ENCODE results near the gene SCN4A.

DNA sequence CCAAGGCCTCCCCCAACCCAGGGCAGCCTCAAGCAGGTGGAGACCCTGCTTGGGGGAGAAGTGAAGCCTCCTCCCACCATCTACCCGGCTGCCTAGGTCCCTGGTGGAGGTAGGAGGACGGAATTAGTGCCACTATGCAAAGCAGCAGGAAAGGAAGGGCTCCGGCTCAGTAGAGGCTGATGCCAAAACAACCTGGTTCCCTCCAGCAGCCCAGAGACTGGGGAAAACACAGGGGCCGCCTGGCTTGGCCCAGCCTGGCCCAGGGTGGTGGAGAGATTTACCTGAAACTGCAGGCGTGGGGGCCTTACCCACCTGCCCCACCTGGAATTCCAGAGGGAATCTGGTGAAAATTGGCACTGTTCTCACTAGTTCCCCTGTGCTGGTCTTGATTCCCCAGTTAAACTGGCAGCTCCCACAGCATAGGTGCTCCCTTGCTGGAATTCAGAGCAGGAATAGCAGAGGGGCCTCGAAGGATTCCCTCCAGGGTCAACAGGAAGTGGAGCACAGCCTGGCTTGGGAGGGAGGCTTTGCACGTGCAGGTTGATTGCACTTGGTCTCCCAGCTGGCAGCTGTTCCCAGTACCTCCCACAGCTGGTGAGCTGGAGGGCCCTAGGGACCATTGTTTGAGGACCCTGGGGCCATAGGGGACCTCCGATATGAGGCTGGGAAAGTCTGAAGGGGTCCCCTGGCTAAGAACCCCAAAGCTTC, 45.1 kb downstream of the SCN4A start:
- TF ChIP-seq, protein P1, sequence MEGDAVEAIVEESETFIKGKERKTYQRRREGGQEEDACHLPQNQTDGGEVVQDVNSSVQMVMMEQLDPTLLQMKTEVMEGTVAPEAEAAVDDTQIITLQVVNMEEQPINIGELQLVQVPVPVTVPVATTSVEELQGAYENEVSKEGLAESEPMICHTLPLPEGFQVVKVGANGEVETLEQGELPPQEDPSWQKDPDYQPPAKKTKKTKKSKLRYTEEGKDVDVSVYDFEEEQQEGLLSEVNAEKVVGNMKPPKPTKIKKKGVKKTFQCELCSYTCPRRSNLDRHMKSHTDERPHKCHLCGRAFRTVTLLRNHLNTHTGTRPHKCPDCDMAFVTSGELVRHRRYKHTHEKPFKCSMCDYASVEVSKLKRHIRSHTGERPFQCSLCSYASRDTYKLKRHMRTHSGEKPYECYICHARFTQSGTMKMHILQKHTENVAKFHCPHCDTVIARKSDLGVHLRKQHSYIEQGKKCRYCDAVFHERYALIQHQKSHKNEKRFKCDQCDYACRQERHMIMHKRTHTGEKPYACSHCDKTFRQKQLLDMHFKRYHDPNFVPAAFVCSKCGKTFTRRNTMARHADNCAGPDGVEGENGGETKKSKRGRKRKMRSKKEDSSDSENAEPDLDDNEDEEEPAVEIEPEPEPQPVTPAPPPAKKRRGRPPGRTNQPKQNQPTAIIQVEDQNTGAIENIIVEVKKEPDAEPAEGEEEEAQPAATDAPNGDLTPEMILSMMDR (IDR thresholded peaks at IDR 0.05; ENCODE audit: low read depth, low read length): no peak
- TF ChIP-seq, protein P2, sequence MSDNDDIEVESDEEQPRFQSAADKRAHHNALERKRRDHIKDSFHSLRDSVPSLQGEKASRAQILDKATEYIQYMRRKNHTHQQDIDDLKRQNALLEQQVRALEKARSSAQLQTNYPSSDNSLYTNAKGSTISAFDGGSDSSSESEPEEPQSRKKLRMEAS (IDR thresholded peaks at IDR 0.05; ENCODE audit: low read depth, low read length): no peak
- TF ChIP-seq POLR2A (IDR thresholded peaks at IDR 0.05; ENCODE audit: extremely low read depth, insufficient read length): no peak
- TF ChIP-seq MYC (IDR thresholded peaks at IDR 0.05; ENCODE audit: low read depth, low read length): no peak

All from NB4 (cell line).